Umbilical cord (tissue), 2 donors: ENCODE measurements around the gene RHOD. TPM values are rescaled to one million over a fixed set of nuclear protein-coding genes. Genes with fewer than 3 reads are reported as not detected.

Source experiments
- DNase-seq: peaks from one replicate; pipeline ENCODE4 v3.0.0-alpha.2; 2015; ENCODE audit warnings: low spot score
- total RNA-seq: library from RNA; depleted of rRNA; stranded (reverse); fragments of >200 nt; gene quantifications from one replicate; pipeline ENCODE4 v1.2.3, GENCODE V29; 2014; ENCODE audit warnings: low replicate concordance; ENCODE audit not compliant: insufficient read depth

The RHOD gene
- total RNA-seq, 1 donor from 2014 or later: 15.2 TPM

GRCh38 chr11:67059671-67060070, 3.0 kb downstream of the RHOD start:
- no peak for DNase-seq

- DNase-seq: no peak
These were observed 3.5 kb downstream of the RHOD start for GRCh38 chr11:67060111-67060522.

- DNase-seq: no peak
These were observed 6.1 kb downstream of the RHOD start for GRCh38 chr11:67062526-67063373.

- DNase-seq: no peak
These were observed 9.7 kb downstream of the RHOD start for GRCh38 chr11:67066333-67066709.

GRCh38 chr11:67071420-67072284, 15.0 kb downstream of the RHOD start:
- peak; percentile 43 for DNase-seq

GRCh38 chr11:67072295-67072694, 15.6 kb downstream of the RHOD start:
- no peak for DNase-seq

- DNase-seq: no peak
These were observed 17.3 kb downstream of the RHOD start for GRCh38 chr11:67073908-67074307.

GRCh38 chr11:67076202-67076601, 19.6 kb downstream of the RHOD start:
- DNase-seq: no peak

GRCh38 chr11:67079065-67079705, 22.5 kb downstream of the RHOD start:
- DNase-seq: no peak

- DNase-seq: peak; percentile 27
These were observed 25.6 kb downstream of the RHOD start for GRCh38 chr11:67082071-67082791.

- no peak for DNase-seq
These were observed 27.2 kb downstream of the RHOD start for GRCh38 chr11:67083786-67084366.

- DNase-seq: no peak
These were observed 29.0 kb downstream of the RHOD start for GRCh38 chr11:67085617-67086016.

- DNase-seq: no peak
These were observed 34.1 kb downstream of the RHOD start for GRCh38 chr11:67090717-67091116.

GRCh38 chr11:67095214-67095507, 38.5 kb downstream of the RHOD start:
- DNase-seq: no peak

- DNase-seq: no peak
These were observed 42.3 kb downstream of the RHOD start for GRCh38 chr11:67098799-67099429.

GRCh38 chr11:67099831-67100324, 43.2 kb downstream of the RHOD start:
- no peak for DNase-seq

GRCh38 chr11:67102664-67103063, 46.0 kb downstream of the RHOD start:
- no peak for DNase-seq

- no peak for DNase-seq
These were observed 49.3 kb downstream of the RHOD start for GRCh38 chr11:67105964-67106363.

GRCh38 chr11:67111261-67111660, 54.6 kb downstream of the RHOD start:
- peak; percentile 76 for DNase-seq

GRCh38 chr11:67113231-67113721, 56.6 kb downstream of the RHOD start:
- no peak for DNase-seq
